GM12878 (cell line): ENCODE results near the gene SLX4IP. TPM values are rescaled to one million over a fixed set of nuclear protein-coding genes. Genes with fewer than 3 reads are reported as not detected.

Experiments used
- ASH2L ChIP-seq: fragments of 300-600, 200-600 bp; sonication (generic); IDR thresholded peaks from 2 replicates; pipeline ENCODE4 v1.6.1; 2017; ENCODE audit warnings: low read depth, mild to moderate bottlenecking, borderline replicate concordance
- ATF7 ChIP-seq: fragments of 450-650 bp; IDR thresholded peaks from 2 replicates; pipeline ENCODE4 v1.6.1; 2016; ENCODE audit warnings: low read depth, mild to moderate bottlenecking
- CHD1 ChIP-seq: IDR thresholded peaks from 2 replicates; pipeline ENCODE4 v1.6.1; 2012; ENCODE audit warnings: low read depth, low read length, improper control_type of control experiment
- CHD2 ChIP-seq: IDR thresholded peaks from 2 replicates; pipeline ENCODE4 v1.6.1; 2011; ENCODE audit warnings: low read depth, low read length, improper control_type of control experiment, borderline replicate concordance
- ESRRA ChIP-seq: IDR thresholded peaks from 2 replicates; pipeline ENCODE4 v1.6.1; 2012; ENCODE audit warnings: mild to moderate bottlenecking, low read length, improper control_type of control experiment
- FOS ChIP-seq: IDR thresholded peaks from 3 replicates; pipeline ENCODE4 v1.6.1; 2011; ENCODE audit warnings: borderline replicate concordance; ENCODE audit not compliant: insufficient read length; ENCODE audit errors: extremely low read depth
- MEF2A ChIP-seq: IDR thresholded peaks from 2 replicates; pipeline ENCODE4 v1.6.1; 2011; ENCODE audit warnings: low read depth, mild to moderate bottlenecking, low read length, moderate library complexity; ENCODE audit not compliant: insufficient read depth
- MTA3 ChIP-seq: IDR thresholded peaks from 2 replicates; pipeline ENCODE4 v1.6.1; 2012; ENCODE audit warnings: low read length, inconsistent platforms, borderline replicate concordance
- MYC ChIP-seq: IDR thresholded peaks from 2 replicates; pipeline ENCODE4 v1.6.1; 2011; ENCODE audit warnings: mild to moderate bottlenecking, low read length, moderate library complexity, inconsistent platforms; ENCODE audit not compliant: insufficient read depth, insufficient replicate concordance, insufficient read length, severe bottlenecking
- NR2F1 ChIP-seq: fragments of 450-650 bp; conservative IDR thresholded peaks from 2 replicates; pipeline ENCODE4 v1.6.1; 2017; ENCODE audit warnings: mild to moderate bottlenecking
- RCOR1 ChIP-seq: conservative IDR thresholded peaks from 2 replicates; pipeline ENCODE4 v1.6.1; 2012; ENCODE audit warnings: low read depth, low read length, improper control_type of control experiment
- RUNX3 ChIP-seq: IDR thresholded peaks from 2 replicates; pipeline ENCODE4 v1.6.1; 2012; ENCODE audit warnings: low read length, inconsistent platforms
- SP1 ChIP-seq: IDR thresholded peaks from one replicate; pipeline ENCODE4 v1.6.1; 2011; ENCODE audit warnings: low read depth, low read length
- STAT1 ChIP-seq: fragments of 450-650 bp; conservative IDR thresholded peaks from 2 replicates; pipeline ENCODE4 v1.6.1; 2014; ENCODE audit warnings: antibody characterized with exemption, mild to moderate bottlenecking
- TBL1XR1 ChIP-seq: IDR thresholded peaks from 2 replicates; pipeline ENCODE4 v1.6.1; 2012; ENCODE audit warnings: low read depth, low read length, improper control_type of control experiment
- TCF3 ChIP-seq: IDR thresholded peaks from 2 replicates; pipeline ENCODE4 v1.6.1; 2012; ENCODE audit warnings: low read depth, mild to moderate bottlenecking, low read length, borderline replicate concordance; ENCODE audit not compliant: insufficient read depth
- polyA plus RNA-seq, 11 experiments: library from polyadenylated mRNA; depleted of rRNA in 4 of 11; unstranded in 6 of 11; stranded (reverse) in 5 of 11; fragments of >200 nt; fragmentation: Nextera tagmentation in 4 of 11; fragmentation: Illumina TruSeq in 1 of 11; extraction: Ambion mirVana in 4 of 11; extraction: Trizol in 1 of 11; gene quantifications; 1 replicate in 1 of 11; 2 replicates in 10 of 11; pipeline versions ENCODE4 v1.2.1 to v1.2.3, GENCODE V29; 2011 to 2016; ENCODE audit warnings: inconsistent platforms in 2 of 11, missing spikeins in 2 of 11, low read depth in 1 of 11
- total RNA-seq, 4 experiments: library from RNA; depleted of rRNA in 3 of 4; stranded (reverse); fragments of >200 nt in 3 of 4; fragmentation: Illumina TruSeq in 1 of 4; extraction: Trizol in 1 of 4; gene quantifications; 2 replicates each; pipeline versions ENCODE4 v1.2.1 to v1.2.3, GENCODE V29; 2013 to 2021
- TF ChIP-seq, protein P1 (sequence below): IDR thresholded peaks from 2 replicates; pipeline ENCODE4 v1.6.1; 2012; ENCODE audit warnings: improper control_type of control experiment, low read depth, low read length; ENCODE audit not compliant: insufficient replicate concordance
- TF ChIP-seq, protein P2 (sequence below): fragments of 450-650 bp; IDR thresholded peaks from 2 replicates; pipeline ENCODE4 v1.6.1; 2017; ENCODE audit warnings: low read depth, mild to moderate bottlenecking, moderate library complexity
- TF ChIP-seq, protein P3 (sequence below): fragments of 450-650 bp; IDR thresholded peaks from 2 replicates; pipeline ENCODE4 v1.6.1; 2017; ENCODE audit warnings: mild to moderate bottlenecking, moderate library complexity

The SLX4IP gene
- total and polyA plus RNA-seq, 10 of the 15 experiments (the other 5 are each of a cell fraction or from before 2014, with no cell fraction given): 2.2 to 11.0 (median 6.3) TPM

DNA sequence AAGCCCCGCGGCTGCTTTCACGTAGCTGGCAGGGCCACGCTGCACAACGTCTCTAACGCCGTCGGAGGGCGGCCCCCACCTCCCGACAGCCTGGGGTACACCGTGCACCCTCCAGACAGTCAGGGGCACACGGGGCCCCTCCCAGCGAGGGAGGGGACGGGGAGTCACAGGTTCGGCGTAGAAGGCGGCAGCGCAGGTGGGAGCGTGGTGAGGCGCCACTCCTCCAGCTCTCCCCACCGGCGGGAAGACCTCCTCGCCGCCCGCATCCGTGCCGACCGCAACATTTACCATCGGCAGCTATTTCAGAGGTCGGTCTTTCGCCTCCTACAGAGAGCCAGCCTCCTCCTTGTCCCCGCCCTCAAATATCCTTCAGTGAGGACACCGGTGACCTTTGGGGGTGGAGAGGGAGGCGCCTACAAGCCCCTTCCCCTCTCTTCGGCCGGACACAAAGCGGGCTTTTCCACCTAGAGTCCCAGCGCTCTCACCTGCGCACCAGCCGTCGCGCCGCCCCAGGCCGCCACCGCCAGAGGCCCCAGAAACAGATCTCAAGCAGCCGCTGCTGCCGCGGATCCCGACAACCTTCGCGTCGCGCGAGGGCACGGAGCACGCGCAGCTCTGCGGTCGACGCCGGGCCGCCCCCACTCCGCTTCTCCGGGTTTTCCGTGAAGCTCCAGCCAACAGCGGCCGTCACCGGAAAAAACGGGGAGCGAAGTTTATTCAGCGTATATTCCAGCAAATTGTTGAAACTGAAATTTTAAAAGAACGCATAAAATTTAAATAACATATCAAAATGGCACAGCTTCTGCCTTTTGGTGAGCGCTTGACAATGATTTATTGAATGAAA, 1.3 kb upstream of the SLX4IP start, which contains the start of gene MKKS (continued):
- TF ChIP-seq, protein P1, sequence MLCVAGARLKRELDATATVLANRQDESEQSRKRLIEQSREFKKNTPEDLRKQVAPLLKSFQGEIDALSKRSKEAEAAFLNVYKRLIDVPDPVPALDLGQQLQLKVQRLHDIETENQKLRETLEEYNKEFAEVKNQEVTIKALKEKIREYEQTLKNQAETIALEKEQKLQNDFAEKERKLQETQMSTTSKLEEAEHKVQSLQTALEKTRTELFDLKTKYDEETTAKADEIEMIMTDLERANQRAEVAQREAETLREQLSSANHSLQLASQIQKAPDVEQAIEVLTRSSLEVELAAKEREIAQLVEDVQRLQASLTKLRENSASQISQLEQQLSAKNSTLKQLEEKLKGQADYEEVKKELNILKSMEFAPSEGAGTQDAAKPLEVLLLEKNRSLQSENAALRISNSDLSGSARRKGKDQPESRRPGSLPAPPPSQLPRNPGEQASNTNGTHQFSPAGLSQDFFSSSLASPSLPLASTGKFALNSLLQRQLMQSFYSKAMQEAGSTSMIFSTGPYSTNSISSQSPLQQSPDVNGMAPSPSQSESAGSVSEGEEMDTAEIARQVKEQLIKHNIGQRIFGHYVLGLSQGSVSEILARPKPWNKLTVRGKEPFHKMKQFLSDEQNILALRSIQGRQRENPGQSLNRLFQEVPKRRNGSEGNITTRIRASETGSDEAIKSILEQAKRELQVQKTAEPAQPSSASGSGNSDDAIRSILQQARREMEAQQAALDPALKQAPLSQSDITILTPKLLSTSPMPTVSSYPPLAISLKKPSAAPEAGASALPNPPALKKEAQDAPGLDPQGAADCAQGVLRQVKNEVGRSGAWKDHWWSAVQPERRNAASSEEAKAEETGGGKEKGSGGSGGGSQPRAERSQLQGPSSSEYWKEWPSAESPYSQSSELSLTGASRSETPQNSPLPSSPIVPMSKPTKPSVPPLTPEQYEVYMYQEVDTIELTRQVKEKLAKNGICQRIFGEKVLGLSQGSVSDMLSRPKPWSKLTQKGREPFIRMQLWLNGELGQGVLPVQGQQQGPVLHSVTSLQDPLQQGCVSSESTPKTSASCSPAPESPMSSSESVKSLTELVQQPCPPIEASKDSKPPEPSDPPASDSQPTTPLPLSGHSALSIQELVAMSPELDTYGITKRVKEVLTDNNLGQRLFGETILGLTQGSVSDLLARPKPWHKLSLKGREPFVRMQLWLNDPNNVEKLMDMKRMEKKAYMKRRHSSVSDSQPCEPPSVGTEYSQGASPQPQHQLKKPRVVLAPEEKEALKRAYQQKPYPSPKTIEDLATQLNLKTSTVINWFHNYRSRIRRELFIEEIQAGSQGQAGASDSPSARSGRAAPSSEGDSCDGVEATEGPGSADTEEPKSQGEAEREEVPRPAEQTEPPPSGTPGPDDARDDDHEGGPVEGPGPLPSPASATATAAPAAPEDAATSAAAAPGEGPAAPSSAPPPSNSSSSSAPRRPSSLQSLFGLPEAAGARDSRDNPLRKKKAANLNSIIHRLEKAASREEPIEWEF: no peak
- TF ChIP-seq FOS: no peak
- peak; percentile 79; the same call in 1 of the 2 replicates for TF ChIP-seq ASH2L
- 0 out of 2 replicates have a peak, but pooled peaks have one; percentile 25 for TF ChIP-seq MEF2A
- TF ChIP-seq MYC: no peak
- TF ChIP-seq, protein P2, sequence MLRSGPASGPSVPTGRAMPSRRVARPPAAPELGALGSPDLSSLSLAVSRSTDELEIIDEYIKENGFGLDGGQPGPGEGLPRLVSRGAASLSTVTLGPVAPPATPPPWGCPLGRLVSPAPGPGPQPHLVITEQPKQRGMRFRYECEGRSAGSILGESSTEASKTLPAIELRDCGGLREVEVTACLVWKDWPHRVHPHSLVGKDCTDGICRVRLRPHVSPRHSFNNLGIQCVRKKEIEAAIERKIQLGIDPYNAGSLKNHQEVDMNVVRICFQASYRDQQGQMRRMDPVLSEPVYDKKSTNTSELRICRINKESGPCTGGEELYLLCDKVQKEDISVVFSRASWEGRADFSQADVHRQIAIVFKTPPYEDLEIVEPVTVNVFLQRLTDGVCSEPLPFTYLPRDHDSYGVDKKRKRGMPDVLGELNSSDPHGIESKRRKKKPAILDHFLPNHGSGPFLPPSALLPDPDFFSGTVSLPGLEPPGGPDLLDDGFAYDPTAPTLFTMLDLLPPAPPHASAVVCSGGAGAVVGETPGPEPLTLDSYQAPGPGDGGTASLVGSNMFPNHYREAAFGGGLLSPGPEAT: peak; percentile 94
- TF ChIP-seq STAT1: no peak
- no peak for TF ChIP-seq SP1
- TF ChIP-seq MTA3: no peak
- peak; percentile 59 for TF ChIP-seq CHD2
- TF ChIP-seq ESRRA: peak; percentile 71; the same call in 1 of the 2 replicates
- peak; percentile 84 for TF ChIP-seq RUNX3
- TF ChIP-seq, protein P3, sequence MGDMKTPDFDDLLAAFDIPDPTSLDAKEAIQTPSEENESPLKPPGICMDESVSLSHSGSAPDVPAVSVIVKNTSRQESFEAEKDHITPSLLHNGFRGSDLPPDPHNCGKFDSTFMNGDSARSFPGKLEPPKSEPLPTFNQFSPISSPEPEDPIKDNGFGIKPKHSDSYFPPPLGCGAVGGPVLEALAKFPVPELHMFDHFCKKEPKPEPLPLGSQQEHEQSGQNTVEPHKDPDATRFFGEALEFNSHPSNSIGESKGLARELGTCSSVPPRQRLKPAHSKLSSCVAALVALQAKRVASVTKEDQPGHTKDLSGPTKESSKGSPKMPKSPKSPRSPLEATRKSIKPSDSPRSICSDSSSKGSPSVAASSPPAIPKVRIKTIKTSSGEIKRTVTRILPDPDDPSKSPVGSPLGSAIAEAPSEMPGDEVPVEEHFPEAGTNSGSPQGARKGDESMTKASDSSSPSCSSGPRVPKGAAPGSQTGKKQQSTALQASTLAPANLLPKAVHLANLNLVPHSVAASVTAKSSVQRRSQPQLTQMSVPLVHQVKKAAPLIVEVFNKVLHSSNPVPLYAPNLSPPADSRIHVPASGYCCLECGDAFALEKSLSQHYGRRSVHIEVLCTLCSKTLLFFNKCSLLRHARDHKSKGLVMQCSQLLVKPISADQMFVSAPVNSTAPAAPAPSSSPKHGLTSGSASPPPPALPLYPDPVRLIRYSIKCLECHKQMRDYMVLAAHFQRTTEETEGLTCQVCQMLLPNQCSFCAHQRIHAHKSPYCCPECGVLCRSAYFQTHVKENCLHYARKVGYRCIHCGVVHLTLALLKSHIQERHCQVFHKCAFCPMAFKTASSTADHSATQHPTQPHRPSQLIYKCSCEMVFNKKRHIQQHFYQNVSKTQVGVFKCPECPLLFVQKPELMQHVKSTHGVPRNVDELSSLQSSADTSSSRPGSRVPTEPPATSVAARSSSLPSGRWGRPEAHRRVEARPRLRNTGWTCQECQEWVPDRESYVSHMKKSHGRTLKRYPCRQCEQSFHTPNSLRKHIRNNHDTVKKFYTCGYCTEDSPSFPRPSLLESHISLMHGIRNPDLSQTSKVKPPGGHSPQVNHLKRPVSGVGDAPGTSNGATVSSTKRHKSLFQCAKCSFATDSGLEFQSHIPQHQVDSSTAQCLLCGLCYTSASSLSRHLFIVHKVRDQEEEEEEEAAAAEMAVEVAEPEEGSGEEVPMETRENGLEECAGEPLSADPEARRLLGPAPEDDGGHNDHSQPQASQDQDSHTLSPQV: peak; percentile 16; the same call in 1 of the 2 replicates
- no peak for TF ChIP-seq ATF7
- 0 out of 2 replicates have a peak, but pooled peaks have one; percentile 2 for TF ChIP-seq TCF3
- TF ChIP-seq NR2F1: peak; percentile 94
- TF ChIP-seq RCOR1: no peak
- TF ChIP-seq CHD1: no peak
- no peak for TF ChIP-seq TBL1XR1
